GM18520 (cell line): ENCODE measurements around the gene RNASE7.

Source experiments
- ATAC-seq: cut with Tn5 transposase; IDR thresholded peaks from one replicate; pipeline ENCODE4 v1.9.1; 2021; ENCODE audit not compliant: unreplicated experiment

RNASE7 gene

DNA sequence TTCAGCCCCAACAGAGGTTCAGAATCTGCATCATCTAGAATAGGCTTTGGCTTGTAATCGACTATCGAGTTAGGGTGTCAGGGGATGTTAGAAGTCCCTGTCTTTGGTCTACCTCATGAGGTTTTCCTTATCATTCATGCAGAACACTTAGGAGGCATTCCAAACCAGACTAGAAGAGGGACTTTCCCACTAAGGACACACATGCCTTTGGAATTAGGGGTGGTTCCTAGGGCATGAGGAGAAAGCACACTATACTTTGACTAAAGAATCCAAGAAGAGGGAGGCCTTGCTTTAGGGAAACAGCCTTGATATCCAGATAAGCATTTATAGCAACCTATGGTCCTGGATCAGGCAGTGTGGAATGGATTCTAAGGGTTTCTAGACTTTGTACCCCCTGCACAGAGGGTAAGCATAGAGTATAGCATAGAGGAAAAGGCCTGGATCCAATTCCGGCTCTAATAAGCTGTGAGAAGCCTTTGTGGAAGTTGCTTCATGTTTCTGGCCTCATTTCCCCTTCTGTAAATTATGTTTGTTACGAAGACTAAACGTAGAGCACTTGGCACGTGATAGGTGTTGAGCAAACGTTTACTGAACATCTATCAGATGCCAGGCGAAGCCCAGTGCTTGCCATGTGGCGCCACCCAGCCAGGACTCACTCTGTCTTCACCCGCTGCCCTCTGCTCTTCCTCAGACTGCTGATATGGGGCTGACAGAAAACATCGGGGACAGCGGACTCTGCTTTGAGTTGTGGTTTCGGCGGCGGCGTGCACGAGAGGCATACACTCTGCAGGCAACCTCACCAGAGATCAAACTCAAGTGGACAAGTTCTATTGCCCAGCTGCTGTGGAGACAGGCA is 43.1 kb downstream of the RNASE7 start:
- ATAC-seq: no peak

DNA sequence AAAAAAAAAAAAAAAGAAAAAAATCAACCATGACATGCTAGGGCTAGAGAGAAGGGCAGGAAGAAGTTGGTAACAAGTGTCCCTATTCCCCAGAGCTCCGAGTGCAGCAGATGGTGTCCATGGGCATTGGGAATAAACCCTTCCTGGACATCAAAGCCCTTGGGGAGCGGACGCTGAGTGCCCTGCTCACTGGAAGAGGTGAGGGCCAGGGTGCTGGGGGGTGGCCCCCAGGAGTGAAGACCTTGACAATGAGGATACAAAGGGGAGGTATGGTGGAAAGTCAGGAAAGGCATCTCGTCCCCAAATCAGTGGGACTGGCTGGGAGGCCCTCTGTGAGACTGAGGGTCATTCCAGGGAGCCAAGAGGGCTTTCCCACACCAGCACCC is 44.7 kb downstream of the RNASE7 start:
- no peak for ATAC-seq

DNA sequence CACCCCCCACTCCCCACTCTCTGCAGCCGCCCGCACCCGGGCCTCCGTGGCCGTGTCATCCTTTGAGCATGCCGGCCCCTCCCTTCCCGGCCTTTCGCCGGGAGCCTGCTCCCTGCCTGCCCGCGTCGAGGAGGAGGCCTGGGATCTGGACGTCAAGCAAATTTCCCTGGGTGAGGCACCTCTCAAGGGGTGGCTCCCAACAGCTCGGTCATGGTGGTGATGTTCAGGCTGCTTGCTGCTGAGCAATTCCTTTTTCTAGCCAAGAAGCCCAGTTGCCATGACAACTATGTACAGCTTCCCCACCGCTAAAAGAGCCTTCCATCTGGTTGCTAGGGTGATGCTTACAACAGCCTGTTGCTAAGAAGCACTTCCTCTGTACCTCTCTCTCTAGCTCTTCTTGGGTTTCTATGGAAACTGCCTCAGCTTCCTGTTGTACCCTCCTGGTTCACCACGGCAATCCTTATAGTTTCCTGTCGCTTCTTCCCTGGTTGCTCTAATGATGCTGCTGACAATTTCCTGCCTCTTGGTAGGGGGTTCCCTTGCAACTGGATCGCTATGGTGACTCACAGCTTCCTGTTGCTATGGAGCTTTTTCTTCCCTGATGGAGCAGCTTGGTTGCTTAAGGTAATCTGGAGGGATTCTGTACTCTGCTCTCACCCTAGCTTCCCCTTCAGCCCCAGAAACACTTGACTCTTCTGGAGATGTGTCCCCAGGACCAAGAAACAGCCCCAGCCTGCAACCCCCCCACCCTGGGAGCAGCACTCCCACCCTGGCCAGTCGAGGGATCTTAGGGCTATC is 45.3 kb downstream of the RNASE7 start:
- ATAC-seq: no peak

DNA sequence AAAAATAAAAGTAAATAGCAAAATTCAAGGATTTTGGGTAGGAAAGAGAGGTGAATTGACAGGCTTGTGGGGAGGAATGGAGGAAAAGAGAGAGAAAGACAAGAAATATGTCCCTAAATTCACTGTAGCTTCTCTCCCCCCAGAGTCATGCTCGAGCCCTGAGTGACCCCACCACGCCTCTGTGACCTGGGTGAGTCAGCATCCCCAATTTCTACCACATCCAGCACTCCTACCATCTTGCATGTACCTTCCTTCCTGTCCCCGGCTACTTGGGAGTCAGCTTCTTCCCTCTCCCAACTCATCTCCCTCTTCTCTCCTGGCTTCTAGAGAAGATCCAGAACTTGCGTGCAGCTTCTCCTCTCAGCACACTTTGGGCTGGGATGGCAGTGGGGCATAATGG is 46.5 kb downstream of the RNASE7 start:
- no peak for ATAC-seq

DNA sequence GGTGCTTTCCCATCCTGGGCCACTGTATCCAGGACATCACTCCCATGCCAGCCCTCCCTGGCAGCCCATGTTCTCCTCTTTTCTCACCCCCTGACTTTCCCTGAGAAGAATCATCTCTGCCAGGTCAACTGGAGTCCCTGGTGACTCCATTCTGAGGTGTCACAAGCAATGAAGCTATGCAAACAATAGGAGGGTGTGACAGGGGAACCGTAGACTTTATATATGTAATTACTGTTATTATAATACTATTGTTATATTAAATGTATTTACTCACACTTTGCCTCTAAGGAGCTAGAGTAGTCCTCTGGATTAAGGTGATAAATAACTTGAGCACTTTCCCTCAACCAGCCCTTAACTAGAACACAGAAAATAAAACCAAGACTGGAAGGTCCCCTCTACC is 47.1 kb downstream of the RNASE7 start:
- ATAC-seq: no peak

DNA sequence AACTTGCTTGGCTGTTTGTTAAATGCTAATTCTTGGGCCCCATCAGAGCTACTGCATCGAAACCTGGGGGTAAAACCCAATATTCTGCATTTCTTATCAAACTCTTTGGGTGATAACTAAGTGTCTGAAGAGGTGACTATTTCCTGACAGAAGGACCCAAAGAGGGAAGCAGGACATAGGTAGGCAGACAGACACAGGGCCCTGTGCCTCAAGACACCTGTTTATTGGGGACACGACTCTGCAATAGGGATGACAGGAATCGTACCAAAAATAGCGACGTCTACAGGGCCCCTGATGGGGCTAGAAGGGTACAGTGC is 47.7 kb downstream of the RNASE7 start:
- ATAC-seq: no peak

DNA sequence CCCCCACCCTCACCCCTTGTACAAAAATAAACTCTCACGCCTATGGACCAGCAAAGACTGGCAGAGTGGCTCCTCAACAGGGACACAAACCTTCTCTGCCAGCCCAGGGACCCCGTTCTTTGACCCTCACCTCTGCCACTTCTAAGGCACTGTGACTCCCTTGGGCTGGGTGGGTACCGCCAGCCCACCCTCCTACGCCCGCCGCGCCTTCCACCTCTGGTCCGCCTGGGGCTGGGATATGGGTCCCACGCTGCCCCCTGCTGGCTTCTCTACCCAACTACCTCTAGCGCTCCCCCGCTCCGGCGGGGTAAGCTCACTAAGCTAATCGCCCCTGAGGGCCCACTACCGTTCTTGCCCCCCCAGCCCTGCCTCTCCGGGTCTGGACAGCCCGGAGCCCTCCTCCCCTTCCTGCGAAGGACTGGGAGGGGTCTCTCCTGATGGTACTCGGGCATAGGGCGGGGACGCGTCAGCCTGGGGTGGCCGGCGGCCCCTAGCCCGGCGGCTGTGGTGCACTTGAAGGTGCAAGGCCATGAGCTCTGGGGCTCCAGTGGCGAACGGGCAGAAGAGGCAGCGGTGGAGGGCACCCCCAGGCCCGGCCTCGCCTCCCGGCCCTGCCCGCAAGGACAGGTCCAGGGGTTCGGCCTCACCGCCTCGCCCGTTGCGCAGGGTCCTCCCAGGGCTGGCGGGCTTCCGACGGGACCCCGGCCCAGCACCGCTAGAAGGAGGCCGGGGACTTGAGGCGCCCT is 48.2 kb downstream of the RNASE7 start:
- ATAC-seq: no peak

DNA sequence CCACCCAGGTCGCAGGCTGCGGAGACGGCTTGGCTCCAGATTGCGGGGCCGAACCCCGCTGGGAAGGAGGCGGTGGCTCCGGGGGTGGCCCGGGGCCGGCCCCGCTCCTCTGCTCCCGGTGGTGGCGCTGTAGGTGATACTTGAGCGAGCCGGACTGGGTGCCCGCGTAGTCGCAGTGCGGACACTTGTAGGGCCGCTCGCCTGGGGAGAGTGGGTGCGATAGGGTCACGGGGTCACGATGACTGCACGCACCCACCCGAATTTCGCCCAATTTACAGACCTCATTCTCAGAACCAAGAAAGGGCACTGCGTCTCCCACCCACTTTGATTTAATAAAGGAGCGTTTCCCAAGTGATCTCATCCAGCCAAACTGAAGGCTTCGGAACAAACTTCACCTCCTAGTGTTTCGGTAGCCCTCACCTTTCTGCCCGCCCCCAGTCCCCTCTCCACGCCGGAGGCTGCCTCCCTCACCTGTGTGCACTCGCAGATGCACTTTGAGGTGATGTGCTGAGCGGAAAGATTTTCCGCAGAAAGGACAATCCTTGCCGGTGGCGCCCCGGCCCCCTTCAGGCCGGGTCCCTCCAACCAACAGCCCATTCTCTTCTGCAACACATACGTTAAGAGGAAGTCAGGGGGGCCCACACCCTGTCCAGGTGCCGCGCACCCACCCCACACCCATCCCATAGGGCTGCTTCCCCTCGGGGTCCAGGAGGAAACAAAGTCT is 48.9 kb downstream of the RNASE7 start:
- no peak for ATAC-seq

DNA sequence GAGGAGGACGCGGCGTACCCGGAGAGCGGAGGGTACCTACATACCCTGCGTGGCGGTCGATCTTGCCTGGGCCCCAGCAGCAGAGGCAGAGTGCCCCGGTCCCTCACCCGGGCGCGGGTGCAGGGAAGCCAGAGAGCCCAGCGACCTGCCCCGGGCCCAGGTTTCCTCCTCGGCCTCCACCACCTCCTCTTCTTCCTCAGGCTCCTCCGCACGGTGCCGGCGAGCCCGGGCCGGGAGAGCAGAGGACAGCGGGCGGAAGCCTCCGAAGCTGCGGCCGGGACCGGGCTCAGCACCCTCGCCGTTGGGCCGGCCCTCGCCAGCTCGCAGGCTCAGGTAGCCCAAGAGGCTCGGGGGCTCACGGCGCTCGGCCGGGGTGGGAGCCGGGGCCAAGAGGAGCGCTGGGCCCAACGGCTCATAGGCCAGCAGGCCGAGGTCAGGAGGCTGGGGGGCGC is 49.7 kb downstream of the RNASE7 start:
- no peak for ATAC-seq

DNA sequence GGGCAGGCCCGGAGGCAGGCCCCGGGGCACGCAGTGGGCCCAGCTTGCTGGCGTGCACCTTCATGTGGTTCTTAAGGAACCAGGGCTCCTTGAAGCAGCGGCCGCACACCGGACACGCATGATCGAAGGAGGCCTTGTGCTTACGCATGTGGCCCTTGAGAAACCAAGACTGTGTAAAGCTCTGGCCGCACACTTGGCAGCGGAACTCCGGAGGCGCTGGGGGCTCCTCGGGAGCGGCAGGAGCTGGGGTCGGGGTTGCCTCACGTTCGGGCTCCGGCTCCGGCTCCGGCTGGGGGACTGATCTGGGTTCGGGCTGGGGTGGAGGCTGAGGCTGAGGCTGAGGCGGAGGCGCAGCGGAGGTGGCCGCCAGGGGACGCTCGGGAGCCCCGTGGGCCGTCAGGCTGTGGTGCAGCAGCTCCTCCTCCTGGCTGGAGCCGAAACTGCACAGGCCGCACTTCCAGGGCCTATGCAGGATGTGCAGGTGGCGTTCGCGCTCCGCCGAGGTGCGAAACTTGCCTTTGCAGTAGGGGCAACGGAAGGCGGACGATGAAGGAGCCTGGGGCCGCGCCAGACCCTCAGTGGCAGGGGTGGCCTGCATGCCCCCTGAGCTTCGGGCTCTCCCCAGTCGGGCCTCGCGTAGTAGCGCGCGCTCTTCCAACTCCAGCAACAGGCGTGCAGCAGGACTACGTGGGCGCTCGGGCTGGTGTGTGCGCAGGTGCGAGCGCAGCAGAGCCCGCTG is 50.3 kb downstream of the RNASE7 start:
- peak; percentile 70 for ATAC-seq

DNA sequence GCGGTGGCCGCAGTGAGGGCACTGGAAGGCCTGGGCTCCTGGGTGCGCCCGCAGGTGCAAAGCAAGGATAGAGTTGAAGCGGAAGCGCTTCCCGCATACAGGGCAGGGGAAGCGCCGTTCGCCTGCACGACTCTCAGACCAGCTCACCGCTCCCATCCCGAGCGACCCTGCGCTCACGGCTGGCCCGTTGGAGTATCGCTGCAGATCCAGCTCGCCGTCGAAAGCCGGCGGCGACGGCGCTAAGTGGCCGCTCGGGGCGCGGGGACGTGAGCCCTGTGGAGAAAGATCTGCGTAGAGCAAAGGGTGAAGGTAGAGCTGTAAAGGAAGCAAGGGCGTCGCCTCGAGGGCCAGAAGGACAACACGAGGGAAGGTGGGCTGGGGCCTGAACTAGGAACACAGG is 50.9 kb downstream of the RNASE7 start:
- no peak for ATAC-seq
